ENCODE measurements around the gene IFITM1.
"Not testable (repeated sequence)": the region's sequence is repeated elsewhere in the genome, so short reads cannot be mapped to it uniquely, and the experiment has no call there.

Gene IFITM1

GRCh38 chr11:282630-283360, 31.0 kb upstream of the IFITM1 start:
- DNase-seq: peak; percentile 21

GRCh38 chr11:283405-284104, 30.3 kb upstream of the IFITM1 start:
- DNase-seq: no peak

GRCh38 chr11:284105-285020, 29.5 kb upstream of the IFITM1 start:
- no peak for DNase-seq

- DNase-seq: no peak
These were observed 28.6 kb upstream of the IFITM1 start for GRCh38 chr11:285021-285893.

GRCh38 chr11:285894-286220, 28.0 kb upstream of the IFITM1 start:
- no peak for DNase-seq

- not testable (repeated sequence) for DNase-seq
These were observed 26.6 kb upstream of the IFITM1 start for GRCh38 chr11:286977-287820.

GRCh38 chr11:287821-288477, 25.9 kb upstream of the IFITM1 start:
- DNase-seq: no peak

- peak; percentile 48 for DNase-seq
These were observed 25.1 kb upstream of the IFITM1 start, which contains the start of gene PGGHG for GRCh38 chr11:288478-289397. Gene PGGHG, plus strand, starts transcription at chr11:289126. Its CDS starts 691 bp downstream, at chr11:289817.

- DNase-seq: no peak
These were observed 24.5 kb upstream of the IFITM1 start for GRCh38 chr11:289398-289711.

GRCh38 chr11:289712-290620, 23.9 kb upstream of the IFITM1 start:
- no peak for DNase-seq

GRCh38 chr11:290621-291231, 23.1 kb upstream of the IFITM1 start:
- no peak for DNase-seq

GRCh38 chr11:291281-292210, 22.3 kb upstream of the IFITM1 start:
- DNase-seq: no peak

GRCh38 chr11:292211-293121, 21.4 kb upstream of the IFITM1 start:
- DNase-seq: no peak

- no peak for DNase-seq
These were observed 20.5 kb upstream of the IFITM1 start for GRCh38 chr11:293271-293851.

- no peak for DNase-seq
These were observed 19.8 kb upstream of the IFITM1 start for GRCh38 chr11:293852-294661.
